Measurements from ENCODE around the gene NRIP2. TPM values are rescaled to one million over a fixed set of nuclear protein-coding genes. Genes with fewer than 3 reads are reported as not detected.

Gene NRIP2
- total RNA-seq, 1 donor from 2014 or later = 1.2 TPM

DNA sequence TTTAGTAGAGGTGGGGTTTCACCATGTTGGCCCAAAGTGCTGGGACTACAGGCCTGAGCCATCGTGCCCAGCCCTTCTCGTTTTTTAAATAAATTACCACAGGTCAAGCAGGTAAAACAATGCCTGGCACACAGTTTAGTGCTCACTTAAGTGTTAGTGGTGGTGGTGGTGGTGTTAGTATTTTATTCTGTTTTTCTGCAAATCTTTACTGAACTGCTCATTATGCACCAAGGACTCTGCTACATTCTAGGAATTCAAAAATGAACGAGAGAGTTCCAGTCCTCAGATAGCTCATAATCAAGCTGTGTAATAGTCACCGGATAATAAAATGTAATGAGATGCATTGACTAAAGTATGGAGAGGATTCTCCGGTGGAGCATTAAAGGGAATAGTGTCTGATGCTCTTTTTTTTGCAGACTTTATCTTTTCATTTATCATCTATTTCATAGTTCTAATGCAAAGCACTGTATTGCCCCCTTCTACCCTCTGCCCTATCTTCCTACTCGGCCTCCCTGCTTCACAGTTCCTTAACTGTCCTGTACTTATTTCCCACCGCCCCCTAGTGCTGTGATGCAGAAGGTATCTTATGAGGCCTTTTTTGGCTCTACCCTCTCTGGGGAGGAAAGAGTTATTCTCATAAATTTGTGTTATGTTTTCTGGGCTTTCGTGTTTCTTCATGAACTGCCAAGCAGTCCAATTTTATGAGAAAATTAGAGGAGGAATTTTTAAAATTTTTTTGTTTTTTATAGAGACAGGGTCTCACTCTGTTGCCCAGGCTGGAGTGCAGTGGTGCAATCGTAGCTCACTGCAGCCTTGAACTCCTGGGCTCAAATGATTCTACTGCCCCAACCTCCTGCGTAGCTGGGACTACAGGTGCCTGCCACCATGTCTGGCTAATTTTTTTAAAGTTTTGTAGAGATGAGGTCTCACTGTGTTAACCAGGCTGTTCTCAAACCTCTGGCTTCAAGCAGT lies 21.3 kb downstream of the NRIP2 start:
- peak overlapping the region; percentile 70 to 74 for H3K4me3 ChIP-seq
- peaks cover 36% of the 10 kb centered on the region for H3K4me1 ChIP-seq
- H3K27me3 ChIP-seq = no peaks in the 10 kb centered on the region
- TF ChIP-seq, protein P1, sequence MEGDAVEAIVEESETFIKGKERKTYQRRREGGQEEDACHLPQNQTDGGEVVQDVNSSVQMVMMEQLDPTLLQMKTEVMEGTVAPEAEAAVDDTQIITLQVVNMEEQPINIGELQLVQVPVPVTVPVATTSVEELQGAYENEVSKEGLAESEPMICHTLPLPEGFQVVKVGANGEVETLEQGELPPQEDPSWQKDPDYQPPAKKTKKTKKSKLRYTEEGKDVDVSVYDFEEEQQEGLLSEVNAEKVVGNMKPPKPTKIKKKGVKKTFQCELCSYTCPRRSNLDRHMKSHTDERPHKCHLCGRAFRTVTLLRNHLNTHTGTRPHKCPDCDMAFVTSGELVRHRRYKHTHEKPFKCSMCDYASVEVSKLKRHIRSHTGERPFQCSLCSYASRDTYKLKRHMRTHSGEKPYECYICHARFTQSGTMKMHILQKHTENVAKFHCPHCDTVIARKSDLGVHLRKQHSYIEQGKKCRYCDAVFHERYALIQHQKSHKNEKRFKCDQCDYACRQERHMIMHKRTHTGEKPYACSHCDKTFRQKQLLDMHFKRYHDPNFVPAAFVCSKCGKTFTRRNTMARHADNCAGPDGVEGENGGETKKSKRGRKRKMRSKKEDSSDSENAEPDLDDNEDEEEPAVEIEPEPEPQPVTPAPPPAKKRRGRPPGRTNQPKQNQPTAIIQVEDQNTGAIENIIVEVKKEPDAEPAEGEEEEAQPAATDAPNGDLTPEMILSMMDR (IDR thresholded peaks at IDR 0.05) = peak; percentile 16 to 44 (median 22)
- peak in 1 of 2 donors; percentile 58 for TF ChIP-seq POLR2AphosphoS5 (IDR thresholded peaks at IDR 0.05; ENCODE audit: insufficient read depth in 1 of 2, low read depth in 1 of 2)
- no peak for TF ChIP-seq POLR2A (IDR thresholded peaks at IDR 0.05)
- no peak for DNase-seq (ENCODE audit: extremely low spot score in 2 of 2)
- H3K27ac ChIP-seq = peak overlapping the region; percentile 93
- peaks cover 0 to 8% of the 10 kb centered on the region in 2 donors for H3K36me3 ChIP-seq
- intact Hi-C loops (cut with DNase I) = no loop called here
- no peaks in the 10 kb centered on the region for H3K9me3 ChIP-seq

DNA sequence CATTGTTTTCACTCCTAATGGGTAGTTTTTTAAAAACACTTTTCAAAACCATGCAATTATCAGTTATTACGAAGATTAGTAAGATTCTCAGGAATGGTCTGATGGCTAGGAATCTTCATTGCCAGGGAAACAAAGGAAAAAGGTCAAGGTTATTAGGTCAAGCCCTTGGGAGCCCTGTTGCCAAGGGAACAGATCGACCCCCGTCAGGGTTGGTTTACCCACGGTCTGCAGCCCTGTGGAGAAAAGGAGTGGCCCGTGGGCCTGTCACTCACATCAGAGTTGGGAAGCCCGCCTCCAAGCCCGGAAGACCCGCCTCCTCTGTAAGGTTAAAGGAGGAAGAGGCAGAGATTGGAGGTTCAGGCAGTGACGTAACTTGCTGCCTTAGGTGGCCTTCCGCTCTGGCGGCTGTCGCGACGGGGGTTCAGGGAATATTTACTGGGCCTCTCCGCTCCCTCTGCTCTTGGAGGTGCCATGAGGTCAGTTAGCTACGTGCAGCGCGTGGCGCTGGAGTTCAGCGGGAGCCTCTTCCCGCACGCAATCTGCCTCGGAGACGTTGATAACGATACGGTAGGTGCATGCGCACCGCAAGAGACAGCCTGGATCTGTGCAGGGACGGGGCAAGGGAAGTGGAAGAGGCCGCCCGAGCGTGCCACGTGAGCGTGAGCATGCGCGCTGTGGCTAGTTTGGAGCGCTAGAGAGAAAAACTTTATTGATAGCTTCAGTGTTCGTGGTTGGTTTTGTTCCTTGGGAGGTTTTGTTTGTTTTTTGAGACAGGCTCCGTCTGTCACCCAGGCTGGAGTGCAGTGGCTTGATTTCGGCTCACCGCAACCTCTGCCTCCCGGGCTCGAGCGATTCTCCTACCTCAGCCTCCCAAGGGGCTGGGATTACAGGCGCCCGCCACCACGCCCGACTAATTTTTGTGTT lies 22.3 kb downstream of the NRIP2 start, which contains the start of gene ITFG2:
Gene ITFG2 (plus strand): TSS at position 379 of the 924 bp plus-strand sequence. CDS start 93 bp downstream, at position 472.
- DNase-seq (ENCODE audit: extremely low spot score in 2 of 2) = peak; percentile 98 to 99
- Histone ChIP-seq H3K4me3 (peak within 1 kb of the TSS; percentile 70 to 74), H3K36me3 (no peaks in the 10 kb centered on the region), H3K27ac (peak within 1 kb of the TSS; percentile 93), H3K27me3 (no peaks in the 10 kb centered on the region), H3K4me1 (peaks cover 36% of the 10 kb centered on the region), H3K9me3 (no peaks in the 10 kb centered on the region)
- TF ChIP-seq POLR2A (IDR thresholded peaks at IDR 0.05) = peak in 1 of 2 donors; percentile 63
- peak; percentile 99 to 100 for TF ChIP-seq POLR2AphosphoS5 (IDR thresholded peaks at IDR 0.05; ENCODE audit: insufficient read depth in 1 of 2, low read depth in 1 of 2)
- TF ChIP-seq, protein P1 (IDR thresholded peaks at IDR 0.05) = peak in 1 of 3 experiments; percentile 6
- intact Hi-C loops (cut with DNase I) = no loop called here

DNA sequence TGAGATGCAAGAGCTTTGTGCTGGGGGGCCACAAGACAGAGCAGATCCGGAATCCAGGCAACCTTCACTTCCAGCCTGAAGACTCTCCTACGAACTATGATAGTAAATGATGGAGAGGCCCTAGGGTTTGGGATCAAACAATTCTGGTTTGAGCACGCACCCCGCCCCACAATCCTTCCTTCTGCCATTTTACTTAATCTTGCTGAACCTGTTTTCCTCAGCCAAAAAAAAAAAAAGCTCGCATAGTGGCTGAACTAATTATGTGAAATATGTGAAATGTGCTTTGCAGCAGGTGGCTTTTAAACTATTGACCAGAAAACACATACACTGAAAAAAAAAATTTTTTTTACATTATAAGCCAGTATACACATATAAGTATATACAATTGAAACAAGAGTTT lies 23.0 kb downstream of the NRIP2 start:
- Histone ChIP-seq H3K4me3 (peak overlapping the region; percentile 70 to 74), H3K36me3 (no peaks in the 10 kb centered on the region), H3K27ac (peak overlapping the region; percentile 93), H3K4me1 (peaks cover 36% of the 10 kb centered on the region), H3K9me3 (no peaks in the 10 kb centered on the region), H3K27me3 (no peaks in the 10 kb centered on the region)
- TF ChIP-seq, protein P1 (IDR thresholded peaks at IDR 0.05) = no peak
- TF ChIP-seq POLR2AphosphoS5 (IDR thresholded peaks at IDR 0.05; ENCODE audit: insufficient read depth in 1 of 2, low read depth in 1 of 2) = no peak
- TF ChIP-seq POLR2A (IDR thresholded peaks at IDR 0.05) = no peak
- intact Hi-C loops (cut with DNase I) = no loop called here
- no peak for DNase-seq (ENCODE audit: extremely low spot score in 2 of 2)

DNA sequence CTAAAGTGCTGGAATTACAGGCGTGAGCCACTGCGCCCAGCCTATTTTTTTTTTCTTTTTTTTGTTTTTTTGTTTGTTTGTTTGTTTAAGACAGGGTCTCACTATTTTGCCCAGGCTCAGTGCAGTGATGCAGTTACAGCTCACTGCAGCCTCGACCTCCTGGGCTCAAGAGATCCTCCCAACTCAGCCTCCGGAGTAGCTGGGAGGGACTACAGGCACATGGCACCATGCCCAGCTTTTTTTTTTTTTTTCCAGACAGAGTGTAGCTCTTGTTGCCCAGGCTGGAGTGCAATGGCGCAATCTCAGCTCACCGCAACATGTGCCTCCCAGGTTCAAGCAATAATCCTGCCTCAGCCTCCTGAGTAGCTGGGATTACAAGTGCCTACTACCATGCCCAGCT lies 28.1 kb downstream of the NRIP2 start:
- intact Hi-C loops (cut with DNase I) = no loop called here
- H3K27ac ChIP-seq = no peak overlapping the region
- H3K27me3 ChIP-seq = no peaks in the 10 kb centered on the region
- TF ChIP-seq, protein P1 (IDR thresholded peaks at IDR 0.05) = no peak
- no peak for TF ChIP-seq POLR2A (IDR thresholded peaks at IDR 0.05)
- TF ChIP-seq POLR2AphosphoS5 (IDR thresholded peaks at IDR 0.05; ENCODE audit: insufficient read depth in 1 of 2, low read depth in 1 of 2) = no peak
- no peak overlapping the region for H3K4me3 ChIP-seq
- H3K4me1 ChIP-seq = peaks cover 5% of the 10 kb centered on the region
- H3K36me3 ChIP-seq = peaks cover 0 to 32% of the 10 kb centered on the region in 2 donors
- H3K9me3 ChIP-seq = no peaks in the 10 kb centered on the region
- DNase-seq (ENCODE audit: extremely low spot score in 2 of 2) = no peak
